Activated T-helper 1 cell treated with anti-CD3 and anti-CD28 coated beads, Interleukin-2, amount 50 U/mL, for 16 hours (primary cell): ENCODE data around the gene ALDH3B1.

Experiments used
- DNase-seq, 2 donors: peaks; one replicate each; pipeline ENCODE4 v3.0.0-alpha.2; 2020; ENCODE audit warnings: low read depth in 1 of 2, low spot score in 1 of 2

Gene ALDH3B1

DNA sequence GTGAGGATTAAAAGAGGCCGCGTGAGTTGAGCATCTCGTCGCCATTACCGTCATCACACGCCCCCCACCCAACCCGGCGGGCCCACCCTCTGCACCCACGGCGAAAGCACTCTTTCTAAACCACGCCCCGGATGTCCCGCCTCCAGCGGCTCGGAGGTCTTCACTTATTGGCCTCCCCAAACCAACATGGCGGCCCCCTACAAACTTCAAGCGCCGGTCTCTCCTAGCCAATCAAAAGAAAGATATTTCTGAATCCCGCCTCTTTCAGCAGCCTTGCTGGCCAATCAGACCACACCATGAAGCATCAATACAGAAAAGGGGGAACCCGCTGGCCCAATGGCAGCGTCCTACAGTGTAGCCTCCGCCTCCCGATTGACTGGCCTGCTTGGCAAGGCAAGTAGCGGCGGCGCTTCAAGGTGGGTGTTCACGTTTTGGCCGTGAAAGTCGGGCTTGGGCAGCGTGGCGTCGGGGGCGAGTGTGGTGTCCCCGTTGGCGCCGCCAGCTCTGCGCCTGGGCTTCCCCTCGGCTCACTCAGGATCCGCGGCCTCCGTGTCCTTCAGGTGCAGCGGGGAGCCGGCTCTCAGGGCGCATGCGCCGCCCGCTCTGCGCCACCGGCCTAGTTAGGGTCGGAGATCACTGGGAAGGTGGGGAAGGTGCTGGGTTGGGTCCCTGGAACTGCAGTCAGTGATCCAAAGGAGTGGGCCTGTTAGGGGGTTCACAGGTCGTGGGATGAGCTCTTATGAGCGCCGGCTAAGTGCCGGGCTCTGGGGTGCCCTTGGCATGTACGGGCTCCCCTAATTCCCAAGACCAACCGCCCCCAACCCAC is 20.4 kb downstream of the ALDH3B1 start, which contains the start of gene NDUFS8:
TSS of gene NDUFS8 (plus strand) at position 364 of the 826 bp plus-strand sequence. CDS start 1,471 bp downstream, outside the sequence.
- peak; percentile 91 to 93 for DNase-seq

DNA sequence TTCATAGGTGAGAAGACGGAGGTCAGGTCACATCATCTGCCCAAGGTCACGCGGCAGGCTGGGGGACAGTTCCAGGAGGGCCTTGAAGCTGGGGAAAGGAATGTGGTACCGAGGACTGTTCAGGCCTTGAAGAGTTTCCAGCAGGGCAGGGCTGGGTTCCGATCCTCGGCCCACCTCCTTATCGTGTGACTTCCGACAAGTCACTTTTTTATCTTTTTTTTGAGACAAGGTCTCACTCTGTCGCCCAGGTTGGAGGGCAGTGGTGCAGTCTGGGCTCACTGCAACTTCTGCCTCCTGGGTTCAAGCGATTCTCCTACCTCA is 21.0 kb downstream of the ALDH3B1 start:
- DNase-seq, result no peak

DNA sequence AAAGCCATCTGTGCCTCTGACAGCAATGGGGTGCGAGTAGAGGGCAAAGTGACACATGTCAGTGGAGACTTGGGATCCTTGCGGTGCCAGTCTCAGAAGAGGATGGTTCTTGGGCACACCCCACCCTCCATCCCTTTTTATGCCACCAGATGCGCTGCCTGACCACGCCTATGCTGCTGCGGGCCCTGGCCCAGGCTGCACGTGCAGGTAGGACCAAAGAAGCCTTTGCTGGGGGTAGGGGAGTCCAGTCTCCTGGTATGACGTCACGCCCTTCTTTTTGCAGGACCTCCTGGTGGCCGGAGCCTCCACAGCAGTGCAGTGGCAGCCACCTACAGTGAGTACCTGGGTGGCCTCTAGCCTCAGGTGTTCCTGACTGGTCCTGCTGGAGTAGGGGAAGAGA is 21.9 kb downstream of the ALDH3B1 start:
- no peak for DNase-seq

DNA sequence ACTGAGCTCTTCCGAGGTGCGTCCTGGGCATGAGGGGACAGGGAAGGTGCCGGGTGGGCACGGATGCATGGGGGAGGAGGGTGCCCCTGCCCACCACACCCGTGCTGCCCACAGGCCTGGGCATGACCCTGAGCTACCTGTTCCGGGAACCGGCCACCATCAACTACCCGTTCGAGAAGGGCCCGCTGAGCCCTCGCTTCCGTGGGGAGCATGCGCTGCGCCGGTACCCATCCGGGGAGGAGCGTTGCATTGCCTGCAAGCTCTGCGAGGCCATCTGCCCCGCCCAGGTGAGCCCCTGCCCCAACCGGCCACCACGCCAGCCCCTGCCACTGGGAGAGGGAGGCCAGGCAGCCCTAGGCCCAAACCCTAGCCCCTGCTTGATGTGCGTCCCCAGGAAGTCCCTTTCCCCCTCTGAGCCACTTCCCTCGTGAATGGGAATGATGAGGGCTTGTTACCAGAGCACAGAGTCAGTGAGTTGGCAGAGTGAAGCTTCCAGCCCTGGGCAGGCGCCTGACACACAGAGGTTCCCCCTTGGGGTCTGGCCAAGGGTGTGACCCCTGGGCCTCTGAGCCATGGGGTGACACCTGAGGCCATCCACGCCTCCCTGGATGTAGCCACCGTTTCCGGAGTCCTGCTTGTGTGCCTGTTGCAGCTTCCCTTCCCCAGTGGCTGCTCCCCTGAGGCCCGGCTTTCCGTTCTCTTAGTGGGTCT is 23.0 kb downstream of the ALDH3B1 start:
- no peak for DNase-seq

DNA sequence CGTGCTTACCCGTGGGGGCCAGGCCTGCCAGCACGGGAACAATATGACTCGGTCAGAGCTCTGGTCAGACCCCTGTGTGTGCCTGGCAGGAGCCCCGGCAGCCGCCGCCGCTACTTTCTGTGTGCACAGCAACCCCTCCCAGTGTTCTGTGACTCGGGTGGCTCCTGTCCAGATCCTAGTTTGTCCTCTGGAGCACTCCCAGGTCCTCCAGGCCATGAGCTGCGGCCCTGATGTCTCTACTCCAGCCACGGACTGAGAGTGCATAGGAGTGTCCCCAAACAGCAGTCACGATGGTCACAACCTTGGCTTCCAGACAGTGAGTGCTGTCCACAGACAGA is 23.6 kb downstream of the ALDH3B1 start:
- DNase-seq, result no peak

DNA sequence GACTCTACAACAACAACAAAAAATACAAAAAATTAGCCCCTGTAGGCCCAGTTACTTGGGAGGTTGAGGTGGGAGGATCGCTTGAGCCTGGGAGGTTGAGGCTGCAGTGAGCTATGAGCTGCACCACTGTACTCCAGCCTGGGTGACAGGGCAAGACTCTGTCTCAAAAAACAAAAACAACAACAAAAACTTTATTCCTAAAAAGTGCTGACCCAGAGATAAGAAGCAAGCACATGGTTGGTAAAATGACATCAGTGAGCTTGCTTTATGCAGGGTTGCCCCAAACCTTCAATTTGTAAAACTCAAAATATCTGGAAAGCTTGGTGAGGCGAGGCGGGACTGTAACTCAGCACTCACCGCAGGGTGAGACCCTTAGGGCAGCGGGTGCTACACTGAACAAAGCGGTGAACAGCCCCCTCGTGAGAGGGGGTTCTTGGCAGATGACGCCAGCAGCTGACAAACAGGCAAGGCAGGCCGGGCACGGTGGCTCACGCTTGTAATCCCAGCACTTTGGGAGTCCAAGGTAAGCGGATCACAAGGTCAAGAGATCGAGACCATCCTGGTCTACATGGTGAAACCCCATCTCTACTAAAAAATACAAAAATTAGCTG is 25.2 kb downstream of the ALDH3B1 start:
- DNase-seq, result no peak

DNA sequence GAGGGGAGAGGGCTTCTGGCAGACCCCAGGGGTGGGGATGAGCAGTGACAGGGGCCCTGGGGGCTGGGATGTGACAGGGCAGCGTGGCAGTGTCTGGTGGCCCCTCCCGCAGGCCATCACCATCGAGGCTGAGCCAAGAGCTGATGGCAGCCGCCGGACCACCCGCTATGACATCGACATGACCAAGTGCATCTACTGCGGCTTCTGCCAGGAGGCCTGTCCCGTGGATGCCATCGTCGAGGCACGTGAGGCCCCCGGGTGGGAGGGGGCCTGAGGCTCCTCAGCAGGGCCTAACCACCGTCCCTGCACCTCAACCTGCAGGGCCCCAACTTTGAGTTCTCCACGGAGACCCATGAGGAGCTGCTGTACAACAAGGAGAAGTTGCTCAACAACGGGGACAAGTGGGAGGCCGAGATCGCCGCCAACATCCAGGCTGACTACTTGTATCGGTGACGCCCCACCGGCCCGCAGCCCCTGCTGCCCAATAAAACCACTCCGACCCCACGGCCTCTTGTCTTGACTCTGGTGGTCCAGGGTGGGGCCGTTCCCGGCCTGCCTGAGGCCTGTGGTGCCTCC is 26.1 kb downstream of the ALDH3B1 start:
- DNase-seq, result no peak

DNA sequence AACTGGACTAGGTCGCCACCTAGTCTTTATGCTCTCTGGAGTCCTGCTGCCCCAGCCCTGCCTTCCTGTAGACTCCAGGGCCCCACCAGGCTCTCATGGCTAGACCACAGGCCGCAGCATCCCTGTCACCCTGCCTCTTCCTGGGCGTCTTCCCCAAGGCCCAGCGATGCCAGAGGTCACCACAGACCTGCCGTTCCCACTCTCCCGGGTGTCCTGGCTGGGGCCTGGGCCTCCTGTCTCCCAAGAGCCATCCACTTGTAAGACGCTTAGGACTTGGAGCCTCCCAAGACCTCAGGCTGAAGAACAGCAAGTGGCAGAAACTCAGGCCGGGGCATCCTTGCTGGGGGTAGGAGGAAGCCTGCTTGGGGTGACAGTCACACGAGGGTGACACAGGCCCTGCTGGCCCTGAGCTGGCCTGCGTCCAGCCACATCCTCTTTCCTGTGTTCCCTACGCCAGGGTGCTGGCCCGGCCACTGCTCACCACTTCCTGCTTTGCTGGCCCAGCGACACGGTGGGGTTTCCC is 26.7 kb downstream of the ALDH3B1 start:
- DNase-seq, result no peak

DNA sequence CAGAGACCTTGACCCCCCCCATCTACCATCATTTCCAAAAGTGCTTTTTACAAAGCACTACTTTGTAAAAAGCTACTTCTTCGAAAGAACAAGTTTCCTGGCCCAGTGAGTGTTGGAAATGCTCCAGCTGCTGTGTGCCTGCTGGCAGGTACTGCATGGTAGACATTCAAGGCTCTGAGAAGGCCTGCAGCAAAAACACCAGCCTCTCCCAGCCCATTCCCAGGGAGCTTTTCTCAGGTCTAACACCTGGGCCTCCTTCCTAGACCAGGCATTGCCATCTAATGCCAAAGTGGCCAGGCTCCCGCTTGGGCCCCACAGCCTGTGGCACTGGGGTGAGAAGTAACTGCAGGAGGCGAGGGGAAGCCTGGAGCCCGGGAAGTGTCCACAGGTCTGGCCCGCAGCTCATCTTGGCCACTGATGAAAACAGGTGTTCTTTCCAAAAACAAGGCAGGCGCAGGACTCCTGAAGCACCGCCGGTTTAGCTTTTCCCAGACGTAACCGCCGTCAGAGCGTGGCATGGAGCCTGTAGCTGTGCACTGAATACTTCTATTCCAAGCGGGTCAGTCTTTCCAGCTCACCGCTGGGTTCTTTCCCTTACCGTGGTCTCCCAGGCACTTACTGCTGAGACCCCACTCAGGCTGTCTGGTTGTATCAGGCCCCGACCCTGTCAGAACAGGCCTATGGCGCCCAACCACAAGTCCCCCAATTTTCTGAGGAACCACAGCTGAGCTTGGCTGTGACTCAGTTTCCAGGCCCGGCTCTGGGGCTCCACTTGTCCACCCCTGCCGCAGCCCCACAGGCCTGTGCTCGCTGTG is 27.5 kb downstream of the ALDH3B1 start:
- no peak for DNase-seq

DNA sequence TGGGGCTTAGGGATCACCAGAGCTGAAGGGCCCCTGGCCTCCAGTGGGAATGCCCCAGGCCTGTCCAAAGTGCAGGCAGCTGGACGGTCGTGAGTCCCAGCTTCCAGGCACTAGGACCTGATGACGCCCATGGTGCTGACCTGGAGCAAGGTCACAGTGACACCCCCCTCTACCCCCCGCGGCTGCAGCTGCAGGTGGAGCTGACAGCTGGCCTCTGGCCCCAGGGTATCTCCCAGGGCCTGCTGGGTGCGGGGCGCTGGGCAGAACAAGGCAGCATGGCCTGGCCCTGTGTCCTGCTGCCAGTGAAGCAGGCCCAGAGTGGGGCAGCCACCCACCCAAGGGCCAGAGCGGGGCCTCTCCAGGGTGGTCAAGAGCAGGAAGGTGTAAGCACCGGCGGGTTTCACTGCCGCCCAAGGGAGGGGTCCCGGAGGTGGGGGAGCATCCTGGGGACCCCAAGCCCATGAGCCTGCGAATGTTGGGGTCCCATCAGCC is 28.1 kb downstream of the ALDH3B1 start:
- DNase-seq, result no peak

DNA sequence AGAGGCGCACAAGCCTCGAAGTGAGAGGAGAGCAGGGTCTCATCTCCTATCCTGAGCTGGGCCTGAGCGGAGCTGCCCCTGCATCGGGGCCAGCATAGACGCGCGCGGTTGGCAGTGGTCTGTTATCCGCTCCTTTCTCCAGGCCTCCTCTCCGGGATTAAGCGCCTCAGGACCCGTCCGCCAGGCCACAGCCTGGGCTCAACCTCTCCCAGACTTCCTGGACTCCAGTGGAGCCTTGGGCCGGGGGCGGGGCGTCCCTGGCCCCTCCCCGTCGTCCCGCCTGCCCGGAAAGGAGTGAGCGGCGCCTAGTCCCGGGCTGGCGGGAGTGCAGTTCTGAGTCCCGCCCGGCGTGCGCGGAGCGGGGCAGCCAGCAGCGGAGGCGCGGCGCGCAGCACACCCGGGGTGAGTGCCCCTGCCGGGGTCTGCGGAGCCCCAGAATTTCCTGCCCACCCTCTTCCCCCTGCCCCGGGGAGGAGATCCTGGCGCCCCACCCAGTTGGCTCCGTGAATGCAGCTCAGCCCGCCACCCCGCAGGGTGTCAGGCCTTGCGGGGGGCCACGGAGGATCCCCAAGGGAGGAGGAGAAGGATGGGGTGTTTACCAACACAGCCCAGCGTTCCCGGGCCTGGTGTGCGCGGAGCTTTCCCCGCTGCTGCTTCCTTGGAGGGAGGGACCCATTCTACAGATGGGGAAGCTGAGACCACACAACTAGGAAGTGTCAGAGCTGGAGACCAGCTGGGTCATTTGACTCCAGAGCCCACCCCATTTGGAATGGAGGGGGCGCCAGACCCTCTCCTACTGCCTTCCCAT is 28.8 kb downstream of the ALDH3B1 start, which contains the start of gene TCIRG1:
TSS of gene TCIRG1 (plus strand) at position 308 of the 808 bp plus-strand sequence. CDS start 2,247 bp downstream, outside the sequence.
- peak; percentile 26 to 39 for DNase-seq

DNA sequence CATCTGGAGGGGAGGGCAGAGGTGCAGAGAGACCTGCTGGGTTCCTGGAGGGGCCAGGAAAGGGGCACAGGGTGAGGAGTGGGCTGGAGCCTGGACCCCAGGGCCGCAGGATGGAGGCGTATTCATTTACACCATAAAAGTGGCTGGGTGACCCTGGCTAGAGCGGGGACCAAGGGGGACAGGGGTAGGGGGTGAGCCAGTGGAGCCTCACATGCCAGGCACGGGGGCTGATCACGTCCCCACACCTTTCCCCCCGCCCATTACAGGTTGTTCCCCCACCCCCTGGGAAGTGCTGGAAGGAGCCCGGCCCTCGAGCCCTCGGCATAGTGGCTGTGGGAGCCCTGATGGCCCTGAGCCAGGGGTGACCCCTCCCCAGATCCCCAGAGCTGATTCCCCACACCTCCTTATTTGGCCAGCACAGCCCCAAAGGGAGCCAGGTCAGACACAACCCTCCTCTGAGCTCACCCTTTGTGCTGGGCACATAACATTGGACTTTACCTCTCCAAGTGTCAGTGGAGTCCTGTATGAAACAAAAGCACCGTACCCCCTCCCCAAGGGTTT is 29.5 kb downstream of the ALDH3B1 start:
- no peak for DNase-seq

DNA sequence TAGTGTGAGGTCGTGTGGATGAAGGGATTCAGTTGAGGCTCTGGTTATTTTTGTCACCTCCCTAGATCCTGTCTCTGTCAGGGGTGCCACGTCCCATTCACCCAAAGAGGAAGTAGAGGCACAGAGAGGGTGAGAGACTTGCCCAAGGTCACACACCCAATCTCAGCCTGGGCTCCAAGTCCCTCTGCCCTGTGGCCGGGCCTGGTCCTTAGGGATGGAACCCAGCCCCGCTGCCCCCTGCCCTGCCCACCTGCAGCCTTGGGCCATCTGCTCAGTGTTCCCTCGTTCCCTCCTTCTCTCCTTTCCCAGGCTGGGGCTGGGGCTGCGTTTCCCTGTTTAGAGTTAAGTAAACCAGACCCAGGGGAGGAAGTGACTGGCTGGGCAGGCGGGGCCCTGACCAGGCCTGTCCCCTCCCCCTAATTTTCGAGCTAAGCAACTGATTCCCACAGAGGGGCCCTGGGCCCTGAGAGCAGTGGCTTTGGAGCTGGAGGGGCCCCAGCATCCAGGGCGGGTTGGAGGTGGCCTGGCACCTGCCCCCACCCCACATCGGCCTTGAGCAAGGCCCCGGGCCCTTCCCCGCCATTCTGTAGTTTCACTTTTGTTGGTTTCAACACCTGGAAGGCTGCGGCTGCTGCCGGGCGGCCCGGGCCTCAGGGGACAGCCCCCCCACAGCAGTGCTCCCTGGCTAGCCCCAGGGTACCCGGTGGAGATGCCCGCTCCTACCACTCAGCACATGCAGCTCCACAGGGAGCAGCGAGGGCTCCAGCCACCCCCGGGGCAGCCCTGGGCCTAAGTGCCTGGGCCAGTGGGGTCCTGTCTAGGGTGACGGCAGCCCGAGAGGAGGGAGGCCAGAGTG is 30.2 kb downstream of the ALDH3B1 start:
- no peak for DNase-seq

DNA sequence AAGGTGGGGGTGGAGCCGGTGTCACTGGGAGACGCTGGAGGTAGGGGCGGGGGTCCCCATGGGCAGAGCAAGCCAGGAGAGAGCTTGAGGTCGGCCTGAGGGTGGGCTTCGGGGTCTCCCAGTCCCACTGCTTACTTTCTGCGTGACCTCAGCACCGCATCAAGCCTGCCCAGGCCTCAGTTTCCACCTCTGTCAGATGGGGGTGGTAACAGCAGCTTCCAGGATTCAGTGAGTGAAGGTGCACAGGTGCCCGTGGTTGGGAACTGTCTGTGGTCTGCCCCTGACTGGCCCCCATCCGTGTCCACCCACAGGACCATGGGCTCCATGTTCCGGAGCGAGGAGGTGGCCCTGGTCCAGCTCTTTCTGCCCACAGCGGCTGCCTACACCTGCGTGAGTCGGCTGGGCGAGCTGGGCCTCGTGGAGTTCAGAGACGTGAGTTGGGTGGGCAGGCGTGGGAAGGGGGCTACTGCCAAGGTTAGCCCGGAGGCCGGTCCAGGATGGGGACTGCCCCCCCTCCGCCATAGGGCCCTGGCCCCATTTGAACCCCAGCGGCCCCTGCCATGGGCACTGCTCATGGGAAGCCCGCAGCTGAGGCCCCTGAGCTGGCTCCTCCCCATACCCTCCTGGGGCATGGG is 30.9 kb downstream of the ALDH3B1 start:
- DNase-seq, result no peak

DNA sequence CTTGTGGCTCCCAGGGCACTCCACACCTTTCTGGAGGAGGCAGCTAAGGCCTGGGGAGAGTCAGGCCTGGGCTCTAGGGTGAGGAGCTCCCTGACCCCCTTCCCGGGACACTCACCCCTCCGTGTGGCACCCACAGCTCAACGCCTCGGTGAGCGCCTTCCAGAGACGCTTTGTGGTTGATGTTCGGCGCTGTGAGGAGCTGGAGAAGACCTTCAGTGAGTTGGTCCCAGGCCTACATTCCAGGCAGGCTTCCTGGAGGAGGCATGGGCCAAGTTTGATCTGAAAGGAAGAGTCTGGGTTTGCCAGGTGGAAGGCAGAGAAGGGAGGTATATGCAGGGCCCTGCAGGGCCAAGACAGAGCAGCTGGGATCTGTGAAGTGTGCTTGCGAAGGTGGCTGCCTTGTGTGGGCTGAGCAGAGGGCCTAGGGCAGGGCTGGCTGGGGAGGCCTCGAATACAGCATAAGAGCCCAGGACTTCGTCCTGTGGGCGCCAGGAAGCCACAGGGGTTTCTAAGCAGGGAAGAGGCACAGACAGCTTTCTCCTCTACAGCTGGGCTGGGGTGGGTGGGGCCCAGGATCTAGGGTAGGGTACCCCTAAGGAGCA is 31.6 kb downstream of the ALDH3B1 start:
- DNase-seq, result no peak

DNA sequence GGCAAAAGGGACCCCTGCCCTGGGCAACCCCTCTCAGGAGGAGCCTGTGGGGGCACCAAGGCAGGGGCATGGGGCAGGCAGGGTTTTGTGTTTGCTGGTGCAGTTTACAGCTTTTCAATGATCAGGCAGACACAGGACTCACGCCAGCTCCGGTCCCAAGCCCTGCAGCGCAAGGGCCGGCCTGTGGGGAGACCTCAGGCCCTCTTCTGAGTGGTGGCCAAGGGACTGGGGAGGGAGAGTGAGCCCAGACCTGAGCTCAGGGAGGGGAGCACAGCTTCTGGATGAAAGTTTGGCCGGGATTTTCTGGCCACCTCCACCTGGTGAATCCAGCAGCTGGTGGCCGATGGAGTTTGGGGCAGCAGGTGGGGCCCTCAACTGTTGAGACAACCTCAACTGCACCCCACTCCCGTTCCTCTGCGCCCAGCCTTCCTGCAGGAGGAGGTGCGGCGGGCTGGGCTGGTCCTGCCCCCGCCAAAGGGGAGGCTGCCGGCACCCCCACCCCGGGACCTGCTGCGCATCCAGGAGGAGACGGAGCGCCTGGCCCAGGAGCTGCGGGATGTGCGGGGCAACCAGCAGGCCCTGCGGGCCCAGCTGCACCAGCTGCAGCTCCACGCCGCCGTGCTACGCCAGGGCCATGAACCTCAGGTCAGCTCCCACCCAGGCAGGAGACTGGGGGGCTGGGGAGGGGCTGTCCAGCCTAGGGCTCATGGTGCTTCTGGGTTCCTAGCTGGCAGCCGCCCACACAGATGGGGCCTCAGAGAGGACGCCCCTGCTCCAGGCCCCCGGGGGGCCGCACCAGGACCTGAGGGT is 32.3 kb downstream of the ALDH3B1 start:
- DNase-seq, result no peak

DNA sequence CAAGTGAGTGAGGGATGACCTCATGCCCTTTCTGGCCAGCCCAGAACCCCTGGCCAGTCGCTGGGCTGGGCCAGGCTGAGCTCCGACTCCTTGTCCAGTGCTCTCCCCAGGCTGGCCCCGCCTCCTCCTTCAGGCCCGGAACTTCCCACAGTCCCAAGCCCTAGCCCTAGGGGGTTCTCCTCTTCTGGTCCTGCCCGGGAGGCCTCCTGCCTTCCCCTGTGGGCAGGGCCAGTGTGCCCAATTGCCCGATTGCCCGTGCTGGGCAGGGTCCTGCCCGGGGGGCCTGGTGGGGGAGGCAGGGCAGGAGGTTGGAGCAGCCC is 32.9 kb downstream of the ALDH3B1 start:
- no peak for DNase-seq
